Neural cell (in vitro differentiated cells): Measurements from ENCODE around the gene SEC24D. TPM values are rescaled to one million over a fixed set of nuclear protein-coding genes. Genes with fewer than 3 reads are reported as not detected.

ENCODE experiments used
- H2AFZ ChIP-seq: fragments of 200-600, 300-800 bp; sonication (generic), shearing (Covaris generic); 2 replicates; pipeline ENCODE4 v1.6.0; 2014; ENCODE audit warnings: low read depth, mild to moderate bottlenecking, antibody characterized with exemption, low read length, moderate library complexity
- H3F3A ChIP-seq: fragments of 200-600 bp; shearing (Covaris generic); 2 replicates; pipeline ENCODE4 v1.6.1; 2016; ENCODE audit warnings: mild to moderate bottlenecking, moderate library complexity, mixed read lengths, antibody characterized with exemption, low read length; ENCODE audit not compliant: insufficient read depth, poor library complexity, severe bottlenecking
- H3K27ac ChIP-seq: fragments of 200-600, 300-800 bp; sonication (generic), shearing (Covaris generic); 2 replicates; pipeline ENCODE4 v1.5.1; 2014; ENCODE audit warnings: mild to moderate bottlenecking, low read length, moderate library complexity
- H3K27me3 ChIP-seq: fragments of 300-800, 200-600 bp; sonication (generic), shearing (Covaris generic); 2 replicates; pipeline ENCODE4 v1.6.0; 2014; ENCODE audit warnings: mild to moderate bottlenecking, low read depth, low read length, moderate library complexity; ENCODE audit not compliant: insufficient read depth
- H3K36me3 ChIP-seq: fragments of 300-800, 200-600 bp; sonication (generic), shearing (Covaris generic); 2 replicates; pipeline ENCODE4 v1.5.1; 2014; ENCODE audit warnings: mild to moderate bottlenecking, antibody characterized with exemption, low read length, moderate library complexity; ENCODE audit not compliant: insufficient read depth
- H3K4me2 ChIP-seq: fragments of 300-800, 200-600 bp; sonication (generic), shearing (Covaris generic); 2 replicates; pipeline ENCODE4 v1.6.0; 2014; ENCODE audit warnings: mild to moderate bottlenecking, low read length
- H3K4me3 ChIP-seq: fragments of 300-800, 200-600 bp; sonication (generic), shearing (Covaris generic); 2 replicates; pipeline ENCODE4 v1.5.1; 2014; ENCODE audit warnings: mild to moderate bottlenecking, low read length, moderate library complexity
- H3K79me2 ChIP-seq: fragments of 200-600 bp; shearing (Covaris generic); replicated peaks from 2 replicates; pipeline ENCODE4 v1.6.0; 2014; ENCODE audit warnings: mild to moderate bottlenecking, low read length, moderate library complexity; ENCODE audit not compliant: insufficient read depth
- H3K9ac ChIP-seq: fragments of 300-800, 200-600 bp; sonication (generic), shearing (Covaris generic); 2 replicates; pipeline ENCODE4 v1.6.1; 2016; ENCODE audit warnings: mild to moderate bottlenecking, low read length, mixed read lengths
- H3K9me2 ChIP-seq: fragments of 200-600 bp; shearing (Covaris generic); 2 replicates; pipeline ENCODE4 v1.6.1; 2016; ENCODE audit warnings: mild to moderate bottlenecking, low read length, mixed read lengths; ENCODE audit not compliant: insufficient read depth
- H3K9me3 ChIP-seq: fragments of 200-600, 300-800 bp; sonication (generic), shearing (Covaris generic); 2 replicates; pipeline ENCODE4 v1.6.1; 2016; ENCODE audit warnings: mild to moderate bottlenecking, mixed run types, low read length, moderate library complexity, mixed read lengths
- H4K20me1 ChIP-seq: fragments of 200-600 bp; shearing (Covaris generic); 2 replicates; pipeline ENCODE4 v1.6.1; 2016; ENCODE audit warnings: mild to moderate bottlenecking, mixed run types; ENCODE audit not compliant: insufficient read depth
- CTCF ChIP-seq: fragments of 450-650 bp; IDR thresholded peaks from 2 replicates; pipeline ENCODE4 v1.5.1; 2014; ENCODE audit warnings: antibody characterized with exemption, mild to moderate bottlenecking, moderate library complexity; ENCODE audit not compliant: poor library complexity, severe bottlenecking
- EP300 ChIP-seq: fragments of 450-650 bp; conservative IDR thresholded peaks from 2 replicates; pipeline ENCODE4 v1.6.1; 2014; ENCODE audit warnings: antibody characterized with exemption, mild to moderate bottlenecking, moderate library complexity; ENCODE audit not compliant: poor library complexity, severe bottlenecking
- EZH2 ChIP-seq: fragments of 200-600, 300-800 bp; shearing (Covaris generic), sonication (generic); IDR thresholded peaks from 2 replicates; pipeline ENCODE4 v1.6.1; 2014; ENCODE audit warnings: antibody characterized with exemption, low read length, borderline replicate concordance, mild to moderate bottlenecking; ENCODE audit not compliant: insufficient read depth, poor library complexity, severe bottlenecking
- MXI1 ChIP-seq: fragments of 450-650 bp; conservative IDR thresholded peaks from 2 replicates; pipeline ENCODE4 v1.6.1; 2014; ENCODE audit warnings: antibody characterized with exemption, mild to moderate bottlenecking; ENCODE audit not compliant: poor library complexity, severe bottlenecking
- POLR2AphosphoS5 ChIP-seq: IDR thresholded peaks from 2 replicates; pipeline ENCODE4 v1.6.1; 2012
- RAD21 ChIP-seq: fragments of 450-650 bp; conservative IDR thresholded peaks from 2 replicates; pipeline ENCODE4 v1.6.1; 2014; ENCODE audit warnings: antibody characterized with exemption, mild to moderate bottlenecking, moderate library complexity
- REST ChIP-seq: IDR thresholded peaks from 2 replicates; pipeline ENCODE4 v1.6.1; 2012; ENCODE audit warnings: borderline replicate concordance
- SMC3 ChIP-seq: fragments of 450-650 bp; conservative IDR thresholded peaks from 2 replicates; pipeline ENCODE4 v1.6.1; 2014; ENCODE audit warnings: antibody characterized with exemption, mild to moderate bottlenecking, moderate library complexity; ENCODE audit not compliant: poor library complexity
- TAF1 ChIP-seq: IDR thresholded peaks from 2 replicates; pipeline ENCODE4 v1.6.1; 2012; ENCODE audit warnings: low read depth
- polyA plus RNA-seq: library from polyadenylated mRNA; depleted of rRNA; stranded (reverse); fragments of >200 nt; gene quantifications from 2 replicates; pipeline ENCODE4 v1.2.3, GENCODE V29; 2014

The SEC24D gene
- polyA plus RNA-seq, 1 donor from 2014 or later = 7.8 TPM

- no peaks in the 10 kb centered on the region for H3K79me2 ChIP-seq
- H3K36me3 ChIP-seq = peaks cover 4% of the 10 kb centered on the region
- no peaks in the 10 kb centered on the region for H3K9me3 ChIP-seq
- H3K9me2 ChIP-seq = no peaks in the 10 kb centered on the region
- no peak overlapping the region for H3K4me2 ChIP-seq
- no peaks in the 10 kb centered on the region for H4K20me1 ChIP-seq
- H3K4me3 ChIP-seq = no peak overlapping the region
- TF ChIP-seq MXI1 (no peak), RAD21 (no peak), POLR2AphosphoS5 (no peak), EZH2 (no peak), REST (no peak), EP300 (no peak), SMC3 (no peak), CTCF (no peak), TAF1 (no peak)
- no peaks in the 10 kb centered on the region for H3F3A ChIP-seq
- H3K9ac ChIP-seq = no peak overlapping the region
- H3K27ac ChIP-seq = no peak overlapping the region
- H2AFZ ChIP-seq = no peak overlapping the region
- H3K27me3 ChIP-seq = no peaks in the 10 kb centered on the region
These were observed 124.9 kb downstream of the SEC24D start for GRCh38 chr4:118711052-118711451.

GRCh38 chr4:118703118-118703517 lies 132.8 kb downstream of the SEC24D start:
- Histone ChIP-seq H3K79me2 (no peaks in the 10 kb centered on the region), H3K27ac (no peak overlapping the region), H3K4me2 (no peak overlapping the region), H3K27me3 (no peaks in the 10 kb centered on the region), H3K9ac (no peak overlapping the region), H2AFZ (no peak overlapping the region), H3K9me2 (no peaks in the 10 kb centered on the region), H3K36me3 (peaks cover 8% of the 10 kb centered on the region), H4K20me1 (no peaks in the 10 kb centered on the region), H3K9me3 (no peaks in the 10 kb centered on the region), H3K4me3 (no peak overlapping the region), H3F3A (no peaks in the 10 kb centered on the region)
- TF ChIP-seq EZH2 (no peak), TAF1 (no peak), POLR2AphosphoS5 (no peak), RAD21 (no peak), CTCF (no peak), REST (no peak)
